Right renal cortex interstitium (tissue), 3 donors: ENCODE data around the gene PDGFC. TPM values are rescaled to one million over a fixed set of nuclear protein-coding genes. Genes with fewer than 3 reads are reported as not detected.

ENCODE experiments used
- polyA plus RNA-seq, 3 donors: library from polyadenylated mRNA; unstranded; fragments of 120-200 nt; gene quantifications; one replicate each; pipeline ENCODE4 v1.2.1, GENCODE V29; 2013; ENCODE audit not compliant: insufficient read length in 3 of 3

Gene PDGFC
- polyA plus RNA-seq, 3 donors, result 75.1 to 88.7 (median 84.1) TPM

Other genes starting within 250 kb of the PDGFC start
- gene GLRB, start 104.4 kb upstream of the PDGFC start, polyA plus RNA-seq, result 10 to 100 TPM; 13.8 to 14.8 (median 14.2) TPM
- gene GRIA2, start 248.9 kb upstream of the PDGFC start, polyA plus RNA-seq, result 1 to 10 TPM; 1.0 to 1.7 (median 1.1) TPM